Heart left ventricle (tissue), 16 donors: ENCODE results near the gene CNTFR. TPM values are rescaled to one million over a fixed set of nuclear protein-coding genes. Genes with fewer than 3 reads are reported as not detected.

Experiments used
- ATAC-seq, 4 donors: fragments of 200-7000 bp; cut with Tn5 transposase; one replicate each; pipeline ENCODE4 v1.9.1; 2020 to 2022; ENCODE audit warnings: moderate library complexity in 4 of 4, mild to moderate bottlenecking in 3 of 4, moderate number of reproducible peaks in 1 of 4
- DNase-seq, 5 donors: peaks; one replicate each; pipeline ENCODE4 v3.0.0-alpha.2; 2020
- H3K27ac ChIP-seq, 12 donors: fragments of 200-600 bp; sonication (generic) in 4 of 12; one replicate each; pipeline versions ENCODE4 v1.5.0 to v1.8.0; 2016 to 2022; ENCODE audit warnings: mild to moderate bottlenecking in 2 of 12
- H3K27me3 ChIP-seq, 9 donors: fragments of 200-600 bp; sonication (generic) in 2 of 9; one replicate each; pipeline versions ENCODE4 v1.5.1 to v1.8.0; 2016 to 2022; ENCODE audit warnings: mild to moderate bottlenecking in 3 of 9
- H3K36me3 ChIP-seq, 9 donors: fragments of 200-600 bp; sonication (generic) in 2 of 9; one replicate each; pipeline versions ENCODE4 v1.5.0 to v1.8.0; 2018 to 2022; ENCODE audit warnings: mild to moderate bottlenecking in 2 of 9
- H3K4me1 ChIP-seq, 12 donors: fragments of 200-600 bp; sonication (generic) in 4 of 12; one replicate each; pipeline versions ENCODE4 v1.5.0 to v1.8.0; 2016 to 2022; ENCODE audit warnings: mild to moderate bottlenecking in 3 of 12
- H3K4me3 ChIP-seq, 12 donors: fragments of 200-600 bp; sonication (generic) in 4 of 12; one replicate each; pipeline versions ENCODE4 v1.5.0 to v1.8.0; 2017 to 2022; ENCODE audit warnings: mild to moderate bottlenecking in 9 of 12, moderate library complexity in 4 of 12
- H3K9me3 ChIP-seq, 12 donors: fragments of 200-600 bp; sonication (generic) in 4 of 12; one replicate each; pipeline versions ENCODE4 v1.5.0 to v1.8.0; 2016 to 2022; ENCODE audit warnings: mild to moderate bottlenecking in 1 of 12
- POLR2A ChIP-seq, 2 donors: fragments of 450-650 bp; IDR thresholded peaks; one replicate each; pipeline ENCODE4 v1.6.1; 2017; ENCODE audit warnings: antibody characterized with exemption in 2 of 2, mild to moderate bottlenecking in 2 of 2, moderate library complexity in 2 of 2
- WGBS, 4 donors: extraction: QIAGEN DNeasy Blood & Tissue Kit in 2 of 4; methylation state at CpG; one replicate each; pipeline versions ENCODE4 v1.1.5 to v1.1.7; 2013 to 2018; 5-methylcytosine and 5-hydroxymethylcytosine counted together
- intact Hi-C, 10 donors: fragments of 100-400 bp; cut with DNase I; formaldehyde crosslinking; loops; one replicate each; pipeline versions ENCODE4 v1.11.1 to v1.14.2; 2022
- polyA plus RNA-seq, 2 donors: library from polyadenylated mRNA; stranded (reverse); fragments of 200-250 nt; gene quantifications; one replicate each; pipeline ENCODE4 v1.2.3, GENCODE V29; 2013
- total RNA-seq, 9 donors: library from RNA; depleted of rRNA in 2 of 9; stranded (reverse); fragments of >200 nt in 2 of 9; fragmentation: NEBNext Ultra II Directional in 3 of 9; extraction: Animal tissue kit (Norgen Biotek cat#: 25700) in 3 of 9; gene quantifications; one replicate each; pipeline versions ENCODE4 v1.1.0 to v1.2.4, GENCODE V29; 2016 to 2023
- TF ChIP-seq, protein P1 (sequence below), 12 donors: fragments of 200-600 bp; sonication (generic) in 4 of 12; IDR thresholded peaks; one replicate each; pipeline versions ENCODE4 v1.5.0 to v1.8.0; 2018 to 2022; ENCODE audit warnings: antibody characterized with exemption in 12 of 12, mild to moderate bottlenecking in 5 of 12
- donor health status: ischemic (EF 13 %, LVEDD 7.1; RV severe dilation, severe dysfunction).
- donor health status: healthy with polysubstance abuse.
- donor health status: DM: no; HTN: yes; CAD: no.
- donor health status: DM: no; HTN: no; CAD: no.
- donor health status: ischemic (EF 25% LVEDD 6.9; RV normal size, moderate dysfunction).
- donor health status: ischemic (EF 25% LVEDD 5.7; RV mildly dilated, moderate dysfunction).
- donor health status: healthy.
- donor health status: DM: yes; HTN: yes; CAD: no.
- donor health status: ischemic (EF 35%, LVEDD 5.7; RV mildly dilated, moderate dysfunction).
- donor health status: nonischemic (EF 11% LVEDD 7.7; RV severe dilation, severe dysfunction).
- donor health status: DM: yes; HTN: yes; CAD: no.
- donor health status: PGD.
- donor health status: ischemic (EF 29% LVEDD 5.4; RV normal size, mild dysfunction).
- donor health status: nonischemic (EF 23%, LVEDD 6.1; RV moderate dilation, normal function).

Gene CNTFR
- total and polyA plus RNA-seq, 11 donors = 0.43 to 9.8 (median 2.0) TPM

DNA sequence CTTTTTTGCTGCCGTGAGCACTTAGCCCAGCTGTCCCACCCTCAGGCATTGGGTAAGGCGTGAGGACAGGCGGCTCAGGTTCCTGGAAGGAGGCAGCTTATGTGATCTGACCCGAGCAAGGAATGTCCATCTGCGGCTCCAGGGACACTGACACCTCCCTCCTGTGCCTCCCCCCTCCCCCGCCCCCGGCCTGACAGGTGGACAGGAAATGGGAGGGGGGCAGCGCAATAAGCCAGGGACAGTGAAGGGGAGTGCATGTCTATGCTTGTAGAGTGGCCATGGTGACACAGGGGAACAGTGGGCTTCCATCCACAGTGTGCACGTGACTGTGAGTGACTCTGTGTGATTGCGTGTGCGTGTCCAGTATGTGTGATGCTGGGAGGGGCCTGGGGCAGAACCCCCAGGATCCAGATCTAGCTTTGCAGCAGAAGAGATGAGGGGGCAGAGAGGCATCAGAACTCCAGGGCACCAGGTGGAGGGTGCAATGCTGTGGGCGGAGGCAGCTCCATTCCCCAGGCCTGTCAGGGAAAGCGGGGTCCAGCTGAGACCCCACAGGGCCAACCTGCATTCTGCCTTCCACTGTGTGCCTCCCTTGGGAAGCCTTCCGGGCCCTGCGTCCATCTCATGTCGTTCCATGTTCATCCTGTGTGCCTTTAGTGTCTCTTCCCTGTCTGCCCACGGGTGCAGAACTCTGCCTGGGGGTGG is 30.5 kb downstream of the CNTFR start:
- TF ChIP-seq, protein P1, sequence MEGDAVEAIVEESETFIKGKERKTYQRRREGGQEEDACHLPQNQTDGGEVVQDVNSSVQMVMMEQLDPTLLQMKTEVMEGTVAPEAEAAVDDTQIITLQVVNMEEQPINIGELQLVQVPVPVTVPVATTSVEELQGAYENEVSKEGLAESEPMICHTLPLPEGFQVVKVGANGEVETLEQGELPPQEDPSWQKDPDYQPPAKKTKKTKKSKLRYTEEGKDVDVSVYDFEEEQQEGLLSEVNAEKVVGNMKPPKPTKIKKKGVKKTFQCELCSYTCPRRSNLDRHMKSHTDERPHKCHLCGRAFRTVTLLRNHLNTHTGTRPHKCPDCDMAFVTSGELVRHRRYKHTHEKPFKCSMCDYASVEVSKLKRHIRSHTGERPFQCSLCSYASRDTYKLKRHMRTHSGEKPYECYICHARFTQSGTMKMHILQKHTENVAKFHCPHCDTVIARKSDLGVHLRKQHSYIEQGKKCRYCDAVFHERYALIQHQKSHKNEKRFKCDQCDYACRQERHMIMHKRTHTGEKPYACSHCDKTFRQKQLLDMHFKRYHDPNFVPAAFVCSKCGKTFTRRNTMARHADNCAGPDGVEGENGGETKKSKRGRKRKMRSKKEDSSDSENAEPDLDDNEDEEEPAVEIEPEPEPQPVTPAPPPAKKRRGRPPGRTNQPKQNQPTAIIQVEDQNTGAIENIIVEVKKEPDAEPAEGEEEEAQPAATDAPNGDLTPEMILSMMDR (IDR thresholded peaks at IDR 0.05) = no peak
- no peak for TF ChIP-seq POLR2A (IDR thresholded peaks at IDR 0.05)
- Histone ChIP-seq H3K36me3 (no peaks in the 10 kb centered on the region), H3K27ac (peak overlapping the region in 1 of 12 donors; percentile 34), H3K9me3 (no peaks in the 10 kb centered on the region), H3K4me3 (peak overlapping the region in 2 of 12 donors; percentile 22 to 25), H3K27me3 (peaks cover 0 to 9% (median 0%) of the 10 kb centered on the region in 9 donors), H3K4me1 (peaks cover 0 to 25% (median 20%) of the 10 kb centered on the region in 12 donors)
- DNase-seq (no peak), ATAC-seq (peak in 3 of 4 donors; percentile 4 to 25 (median 15))
- intact Hi-C loops = no loop called here
- 44 to 48% (median 45%) methylated on average over 15 to 17 of the region's 17 CpGs for WGBS, 4 donors

DNA sequence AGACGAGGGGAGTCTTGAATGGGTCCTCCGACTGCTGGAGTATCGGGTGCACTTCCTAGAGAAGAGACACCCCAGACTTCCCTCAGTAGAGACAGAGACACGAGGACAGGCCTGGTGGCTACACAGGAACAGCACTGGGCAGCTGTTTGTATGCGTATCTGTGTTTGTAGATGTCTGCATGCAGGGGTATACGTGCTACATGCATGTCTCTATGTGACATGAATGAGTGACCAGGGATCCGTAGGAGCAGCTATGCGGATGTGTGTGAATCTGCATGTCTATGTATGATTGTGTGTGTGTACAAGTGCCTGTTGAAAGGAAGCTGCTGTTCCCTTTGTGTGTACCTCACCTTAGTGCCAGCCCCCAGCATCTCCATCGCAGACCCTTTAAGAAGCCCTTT is 31.2 kb downstream of the CNTFR start:
- TF ChIP-seq, protein P1 (IDR thresholded peaks at IDR 0.05) = no peak
- TF ChIP-seq POLR2A (IDR thresholded peaks at IDR 0.05) = no peak
- no peaks in the 10 kb centered on the region for H3K9me3 ChIP-seq
- no peak overlapping the region for H3K27ac ChIP-seq
- no peak overlapping the region for H3K4me3 ChIP-seq
- H3K36me3 ChIP-seq = no peaks in the 10 kb centered on the region
- WGBS, 4 donors = 86 to 92% (median 89%) methylated on average over 8 to 9 of the region's 9 CpGs
- intact Hi-C loops = no loop called here
- peaks cover 0 to 25% (median 20%) of the 10 kb centered on the region in 12 donors for H3K4me1 ChIP-seq
- DNase-seq (no peak), ATAC-seq (no peak)
- H3K27me3 ChIP-seq = peaks cover 0 to 9% (median 0%) of the 10 kb centered on the region in 9 donors

DNA sequence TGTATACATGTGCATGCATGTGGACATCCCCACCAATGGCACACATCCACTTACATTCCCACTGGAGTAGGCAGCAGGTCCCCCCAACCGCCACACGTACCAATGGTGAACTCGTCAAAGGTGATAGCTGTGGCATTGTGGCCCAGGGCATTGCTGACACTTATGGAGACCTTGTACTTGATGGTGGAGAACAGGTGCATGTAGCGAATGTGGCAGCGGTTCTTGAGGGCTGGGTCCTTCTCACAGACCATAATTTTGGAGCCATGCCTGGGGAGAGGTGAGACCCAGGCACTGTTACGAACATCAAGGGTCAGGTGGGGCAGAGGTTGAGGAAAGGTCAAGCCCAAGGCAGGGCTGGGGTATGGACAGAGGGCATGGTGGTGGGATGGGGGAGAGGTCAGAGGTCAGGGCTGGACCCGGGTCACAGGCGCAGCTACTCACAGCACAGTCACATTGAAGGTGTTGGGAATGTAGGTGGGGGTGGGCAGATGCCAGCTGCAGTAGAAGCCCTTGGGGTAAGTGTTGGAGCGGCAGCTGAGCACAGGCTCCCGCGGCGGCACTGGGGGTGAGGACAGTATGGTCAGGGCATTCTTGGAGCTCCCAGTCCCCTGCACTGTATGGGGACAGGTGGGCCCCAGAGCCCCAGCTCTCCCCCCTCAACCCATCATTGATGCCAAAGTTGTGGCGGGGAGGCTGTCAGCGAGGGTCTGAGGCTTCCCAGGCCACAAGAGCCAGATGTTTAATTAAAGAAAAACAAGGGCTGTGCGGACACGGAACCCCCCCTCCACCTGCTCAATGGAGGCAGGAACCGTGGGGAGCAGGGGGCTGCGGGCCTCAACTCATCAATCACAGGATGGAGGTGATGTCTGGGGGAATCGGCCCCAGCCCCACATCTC is 31.9 kb downstream of the CNTFR start:
- peaks cover 0 to 9% (median 0%) of the 10 kb centered on the region in 9 donors for H3K27me3 ChIP-seq
- H3K4me3 ChIP-seq = no peak overlapping the region
- H3K4me1 ChIP-seq = peaks cover 0 to 25% (median 20%) of the 10 kb centered on the region in 12 donors
- ATAC-seq (no peak), DNase-seq (no peak)
- no peaks in the 10 kb centered on the region for H3K9me3 ChIP-seq
- no peaks in the 10 kb centered on the region for H3K36me3 ChIP-seq
- no peak overlapping the region for H3K27ac ChIP-seq
- 81 to 87% (median 81%) methylated on average over 17 to 19 of the region's 19 CpGs for WGBS, 4 donors
- TF ChIP-seq POLR2A (IDR thresholded peaks at IDR 0.05) = no peak
- TF ChIP-seq, protein P1 (IDR thresholded peaks at IDR 0.05) = no peak
- intact Hi-C loops = no loop called here

DNA sequence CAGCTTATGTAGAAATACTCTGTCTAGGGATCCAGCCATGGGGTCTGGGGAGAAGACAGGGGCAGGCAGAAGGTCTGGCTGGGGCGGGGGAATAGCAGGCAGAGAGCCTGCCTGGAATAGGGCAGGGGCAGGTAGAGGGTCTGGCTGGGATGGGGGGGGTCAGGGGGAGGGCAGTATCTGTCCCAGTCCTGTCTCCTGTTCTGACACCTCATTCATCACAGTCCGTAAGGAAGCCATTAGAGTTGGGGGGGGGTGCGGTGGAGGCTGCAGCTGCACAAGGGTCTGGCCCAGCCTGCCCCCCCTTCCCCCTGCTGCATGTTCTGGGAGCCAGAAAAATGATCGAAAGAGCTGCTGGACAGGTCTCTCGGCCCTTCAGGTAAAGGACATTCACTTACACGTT is 32.6 kb downstream of the CNTFR start:
- Histone ChIP-seq H3K27me3 (peaks cover 0 to 9% (median 0%) of the 10 kb centered on the region in 9 donors), H3K27ac (no peak overlapping the region), H3K4me1 (peaks cover 0 to 25% (median 20%) of the 10 kb centered on the region in 12 donors), H3K9me3 (no peaks in the 10 kb centered on the region), H3K36me3 (no peaks in the 10 kb centered on the region), H3K4me3 (no peak overlapping the region)
- DNase-seq = no peak
- no peak for ATAC-seq
- no peak for TF ChIP-seq POLR2A (IDR thresholded peaks at IDR 0.05)
- TF ChIP-seq, protein P1 (IDR thresholded peaks at IDR 0.05) = no peak
- intact Hi-C loops = no loop called here
- WGBS, 4 donors = 73 to 88% (median 82%) methylated on average over 6 of the region's 6 CpGs
